A549 (cell line): ENCODE results near the gene ARHGDIB. TPM values are rescaled to one million over a fixed set of nuclear protein-coding genes. Genes with fewer than 3 reads are reported as not detected.

Experiments
- ATAC-seq, 2 experiments: fragments of 200-7000 bp in 1 of 2; fragments of >200 bp in 1 of 2; cut with Nextera tagmentation in 1 of 2; cut with Tn5 transposase in 1 of 2; 3 replicates each; pipeline versions ENCODE4 v1.8.0 to v1.9.1; 2018 to 2020; ENCODE audit warnings: mild to moderate bottlenecking in 1 of 2, moderate library complexity in 1 of 2
- CTCF ChIA-PET: fragments of 300-600 bp; sonication (Branson Sonifier 250); formaldehyde crosslinking; extraction: SDS; loops from one replicate; lab custom pipeline; 2021; ENCODE audit warnings: antibody characterized with exemption, inconsistent platforms; lab: Yijun Ruan, JAX
- POLR2A ChIA-PET: fragments of 350-600 bp; formaldehyde crosslinking; extraction: SDS; loops from one replicate; lab custom pipeline; 2021; ENCODE audit warnings: antibody characterized with exemption, inconsistent platforms; lab: Yijun Ruan, JAX
- DNase-seq, 2 experiments: peaks; one replicate each; pipeline versions ENCODE4 v3.0.0 to v3.0.0-alpha.2; 2011 to 2016; ENCODE audit warnings: low read depth in 1 of 2, low spot score in 1 of 2
- FAIRE-seq: peaks from 2 replicates; lab custom pipeline; 2011; peaks lifted over from hg19 to GRCh38; lab: Jason Lieb, UNC
- H3K27ac ChIP-seq, 2 experiments: fragments of >200 bp; sonication (Bioruptor Twin); formaldehyde crosslinking; 3 replicates each; pipeline ENCODE4 v1.5.1; 2016 to 2017
- H3K4me1 ChIP-seq: fragments of >200 bp; sonication (Bioruptor Twin); formaldehyde crosslinking; 3 replicates; pipeline ENCODE4 v1.6.1; 2016
- H3K4me2 ChIP-seq: fragments of >200 bp; sonication (Bioruptor Twin); formaldehyde crosslinking; 3 replicates; pipeline ENCODE4 v1.6.1; 2016
- H3K4me3 ChIP-seq: fragments of >200 bp; sonication (Bioruptor Twin); formaldehyde crosslinking; 3 replicates; pipeline ENCODE4 v1.5.1; 2016
- H3K9me3 ChIP-seq: fragments of >200 bp; sonication (Bioruptor Twin); formaldehyde crosslinking; 3 replicates; pipeline ENCODE4 v1.6.1; 2016
- ATOH8 ChIP-seq: fragments of 250-450 bp; sonication (Bioruptor Pico); IDR thresholded peaks from 2 replicates; pipeline ENCODE4 v1.5.0; 2020; ENCODE audit warnings: low read depth, mild to moderate bottlenecking, moderate library complexity
- CBX2 ChIP-seq: fragments of 200-600 bp; sonication (generic); IDR thresholded peaks from 2 replicates; pipeline ENCODE4 v1.6.1; 2016; ENCODE audit warnings: low read depth, mild to moderate bottlenecking, borderline replicate concordance
- CEBPB ChIP-seq, 2 experiments: fragments of >200 bp in 1 of 2; sonication (Bioruptor Twin) in 1 of 2; formaldehyde crosslinking in 1 of 2; IDR thresholded peaks; 2 replicates each; pipeline ENCODE4 v1.6.1; 2012 to 2016
- EHF ChIP-seq: fragments of 250-450 bp; sonication (Bioruptor Pico); IDR thresholded peaks from 2 replicates; pipeline ENCODE4 v1.5.0; 2020; ENCODE audit warnings: mild to moderate bottlenecking
- EP300 ChIP-seq, 2 experiments: fragments of >200 bp; sonication (Bioruptor Twin); formaldehyde crosslinking; IDR thresholded peaks; 2 replicates in 1 of 2; 3 replicates in 1 of 2; pipeline ENCODE4 v1.6.1; 2016 to 2017
- ESRRA ChIP-seq: fragments of 150-350 bp; IDR thresholded peaks from 2 replicates; pipeline ENCODE4 v1.6.1; 2014; ENCODE audit warnings: mild to moderate bottlenecking, low read length, borderline replicate concordance
- HEYL ChIP-seq: fragments of 250-450 bp; sonication (Bioruptor Pico); IDR thresholded peaks from 2 replicates; pipeline ENCODE4 v1.8.0; 2021; ENCODE audit warnings: mild to moderate bottlenecking, moderate library complexity
- HMGXB4 ChIP-seq: fragments of 250-450 bp; sonication (Bioruptor Pico); IDR thresholded peaks from 2 replicates; pipeline ENCODE4 v1.5.0; 2021; ENCODE audit warnings: mild to moderate bottlenecking, moderate library complexity, borderline replicate concordance
- HOXA7 ChIP-seq: fragments of 250-450 bp; sonication (Bioruptor Pico); IDR thresholded peaks from 2 replicates; pipeline ENCODE4 v1.5.0; 2020; ENCODE audit warnings: mild to moderate bottlenecking, moderate library complexity
- HOXB13 ChIP-seq: fragments of 250-450 bp; sonication (Bioruptor Pico); IDR thresholded peaks from 2 replicates; pipeline ENCODE4 v1.5.0; 2020; ENCODE audit warnings: low read depth, mild to moderate bottlenecking, moderate library complexity
- HOXB5 ChIP-seq: fragments of 250-450 bp; sonication (Bioruptor Pico); IDR thresholded peaks from 2 replicates; pipeline ENCODE4 v1.5.0; 2020; ENCODE audit warnings: mild to moderate bottlenecking, moderate library complexity
- MAFK ChIP-seq: fragments of 450-650 bp; IDR thresholded peaks from 2 replicates; pipeline ENCODE4 v1.6.1; 2014; ENCODE audit not compliant: partially characterized antibody
- MAZ ChIP-seq: fragments of 150-350 bp; IDR thresholded peaks from 2 replicates; pipeline ENCODE4 v1.6.1; 2014; ENCODE audit warnings: antibody characterized with exemption, low read depth, low read length, borderline replicate concordance
- MYC ChIP-seq: IDR thresholded peaks from 2 replicates; pipeline ENCODE4 v1.6.1; 2012; ENCODE audit warnings: mild to moderate bottlenecking, inconsistent platforms, low read length, improper control_type of control experiment, borderline replicate concordance
- NFE2L2 ChIP-seq: fragments of 150-350 bp; conservative IDR thresholded peaks from 2 replicates; pipeline ENCODE4 v1.6.1; 2014; ENCODE audit warnings: low read length
- NPAS2 ChIP-seq: fragments of 250-450 bp; sonication (Bioruptor Pico); IDR thresholded peaks from 2 replicates; pipeline ENCODE4 v1.8.0; 2022; ENCODE audit warnings: mild to moderate bottlenecking, moderate library complexity, borderline replicate concordance
- NR3C1 ChIP-seq: fragments of >200 bp; sonication (Bioruptor Twin); formaldehyde crosslinking; IDR thresholded peaks from 3 replicates; pipeline ENCODE4 v1.6.1; 2017
- POLR2A ChIP-seq: IDR thresholded peaks from 2 replicates; pipeline ENCODE4 v1.6.1; 2012; ENCODE audit warnings: mild to moderate bottlenecking, low read length
- POLR2AphosphoS2 ChIP-seq: conservative IDR thresholded peaks from 2 replicates; pipeline ENCODE4 v1.6.1; 2012; ENCODE audit warnings: low read length, improper control_type of control experiment, inconsistent platforms
- RAD21 ChIP-seq, 2 experiments: fragments of >200 bp in 1 of 2; sonication (Bioruptor Twin) in 1 of 2; formaldehyde crosslinking in 1 of 2; IDR thresholded peaks in 1 of 2; conservative IDR thresholded peaks in 1 of 2; 2 replicates in 1 of 2; 3 replicates in 1 of 2; pipeline ENCODE4 v1.6.1; 2012 to 2018; ENCODE audit warnings: inconsistent platforms in 1 of 2
- RCOR1 ChIP-seq: fragments of 150-350 bp; IDR thresholded peaks from 2 replicates; pipeline ENCODE4 v1.6.1; 2014; ENCODE audit warnings: antibody characterized with exemption, low read length, low read depth
- RNF2 ChIP-seq: fragments of 200-600 bp; sonication (generic); IDR thresholded peaks from 2 replicates; pipeline ENCODE4 v1.6.1; 2016; ENCODE audit warnings: low read depth, mild to moderate bottlenecking, antibody characterized with exemption, moderate library complexity, borderline replicate concordance
- SREBF2 ChIP-seq: fragments of 450-650 bp; IDR thresholded peaks from 2 replicates; pipeline ENCODE4 v1.6.1; 2014; ENCODE audit warnings: mild to moderate bottlenecking, moderate library complexity
- TFCP2L1 ChIP-seq: fragments of 250-450 bp; sonication (Bioruptor Pico); IDR thresholded peaks from 2 replicates; pipeline ENCODE4 v1.5.0; 2021; ENCODE audit warnings: mild to moderate bottlenecking
- TP53 ChIP-seq: fragments of 250-450 bp; sonication (Bioruptor Pico); IDR thresholded peaks from 2 replicates; pipeline ENCODE4 v1.5.0; 2021; ENCODE audit warnings: mild to moderate bottlenecking, moderate library complexity
- ZC3H11A ChIP-seq: fragments of 450-650 bp; IDR thresholded peaks from 2 replicates; pipeline ENCODE4 v1.6.1; 2014; ENCODE audit warnings: antibody characterized with exemption, mild to moderate bottlenecking
- ZFP36 ChIP-seq: fragments of 450-650 bp; IDR thresholded peaks from 2 replicates; pipeline ENCODE4 v1.6.1; 2014; ENCODE audit warnings: borderline replicate concordance; ENCODE audit not compliant: partially characterized antibody
- ZNF302 ChIP-seq: fragments of 250-450 bp; sonication (Bioruptor Pico); IDR thresholded peaks from 2 replicates; pipeline ENCODE4 v1.9.0; 2021; ENCODE audit warnings: inconsistent platforms, mild to moderate bottlenecking, moderate library complexity
- WGBS: methylation state at CpG from one replicate; pipeline ENCODE4 v1.1.6; 2017; ENCODE audit errors: missing lambda C conversion rate; 5-methylcytosine and 5-hydroxymethylcytosine counted together
- polyA plus RNA-seq, 4 experiments: library from polyadenylated mRNA; depleted of rRNA in 3 of 4; stranded (reverse); fragments of >200 nt; fragmentation: RNase III in 1 of 4; extraction: RNeasy Plus Mini Kit Qiagen cat#74134 plus additional on column Dnase treatment in 1 of 4; gene quantifications; 2 replicates in 3 of 4; 3 replicates in 1 of 4; pipeline ENCODE4 v1.2.3, GENCODE V29; 2011 to 2017
- TF ChIP-seq, protein P1 (sequence below): IDR thresholded peaks from 2 replicates; pipeline ENCODE4 v1.6.1; 2012; ENCODE audit warnings: low read depth, borderline replicate concordance
- TF ChIP-seq, protein P2 (sequence below): IDR thresholded peaks from 2 replicates; pipeline ENCODE4 v1.6.1; 2012

The ARHGDIB gene
- polyA plus RNA-seq, 2 of the 4 experiments (the other 2 are of a cell fraction) = 0.84 to 3.5 TPM

GRCh38 chr12:14993117-14993516 is 31.7 kb upstream of the ARHGDIB start:
- FAIRE-seq (no peak), ATAC-seq (peak in 1 of 2 experiments; percentile 33; a peak in 1 of 6 replicates)
- Histone ChIP-seq H3K4me1 (peaks cover 14% of the 10 kb centered on the region; the same call in 1 of the 3 replicates), H3K4me2 (no peak overlapping the region)
- ChIA-PET POLR2A (no interaction called here), CTCF (interaction anchor here (0.7 to 4.1 kb wide), 4 partner anchors 147 to 236 kb away, joined by 3 to 61 read pairs (median 4); no protein-coding TSS in a partner anchor)
- no peak for TF ChIP-seq ATOH8
- TF ChIP-seq ESRRA = no peak
- TF ChIP-seq NR3C1 = no peak
- no peak for TF ChIP-seq CEBPB (IDR thresholded peaks at IDR 0.05)
- no peak for TF ChIP-seq HOXB5 (CRISPR knock-in tag)
- TF ChIP-seq HEYL (CRISPR knock-in tag) = no peak
- no peak for TF ChIP-seq TFCP2L1 (CRISPR knock-in tag)
- TF ChIP-seq HMGXB4 = no peak
- TF ChIP-seq NFE2L2 = no peak
- no peak for TF ChIP-seq ZFP36
- TF ChIP-seq RAD21 (conservative IDR thresholded peaks at IDR 0.05 in 1 of 2, IDR thresholded peaks at IDR 0.05 in 1 of 2) = no peak
- TF ChIP-seq ZNF302 = no peak
- TF ChIP-seq POLR2A = no peak
- TF ChIP-seq TP53 (CRISPR knock-in tag) = no peak
- no peak for TF ChIP-seq EP300 (IDR thresholded peaks at IDR 0.05)
- TF ChIP-seq, all 56 proteins: peak for 0
- 36% methylated on average over 5 of the region's 5 CpGs for WGBS
- no peak overlapping the region for H3K27ac ChIP-seq
- no peak overlapping the region for H3K4me3 ChIP-seq
- H3K9me3 ChIP-seq = no peaks in the 10 kb centered on the region
- DNase-seq = peak in 1 of 2 experiments; percentile 14

DNA sequence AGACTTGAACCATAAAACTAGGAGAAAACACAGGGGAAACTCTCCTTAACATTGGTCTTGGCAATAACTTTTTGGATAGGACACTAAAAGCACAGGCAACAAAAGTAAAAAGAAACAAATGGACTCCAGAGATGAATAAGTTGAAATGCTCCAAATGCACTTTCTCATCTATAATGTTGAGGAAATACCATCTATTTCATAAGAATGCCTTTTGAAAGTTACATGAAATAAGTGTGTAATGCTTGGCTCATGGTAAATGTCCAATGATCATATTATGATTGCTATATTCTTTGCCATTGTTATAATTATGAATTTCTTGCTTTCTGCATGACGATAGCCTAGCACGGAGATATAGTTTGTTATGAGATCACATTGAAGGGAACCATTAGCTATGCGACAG is 31.3 kb upstream of the ARHGDIB start:
- no peak for ATAC-seq
- peaks cover 14% of the 10 kb centered on the region; the same call in 1 of the 3 replicates for H3K4me1 ChIP-seq
- TF ChIP-seq, protein P1, sequence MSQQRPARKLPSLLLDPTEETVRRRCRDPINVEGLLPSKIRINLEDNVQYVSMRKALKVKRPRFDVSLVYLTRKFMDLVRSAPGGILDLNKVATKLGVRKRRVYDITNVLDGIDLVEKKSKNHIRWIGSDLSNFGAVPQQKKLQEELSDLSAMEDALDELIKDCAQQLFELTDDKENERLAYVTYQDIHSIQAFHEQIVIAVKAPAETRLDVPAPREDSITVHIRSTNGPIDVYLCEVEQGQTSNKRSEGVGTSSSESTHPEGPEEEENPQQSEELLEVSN = no peak
- TF ChIP-seq RAD21 (conservative IDR thresholded peaks at IDR 0.05 in 1 of 2, IDR thresholded peaks at IDR 0.05 in 1 of 2) = no peak
- TF ChIP-seq POLR2AphosphoS2 = no peak
- TF ChIP-seq, protein P2, sequence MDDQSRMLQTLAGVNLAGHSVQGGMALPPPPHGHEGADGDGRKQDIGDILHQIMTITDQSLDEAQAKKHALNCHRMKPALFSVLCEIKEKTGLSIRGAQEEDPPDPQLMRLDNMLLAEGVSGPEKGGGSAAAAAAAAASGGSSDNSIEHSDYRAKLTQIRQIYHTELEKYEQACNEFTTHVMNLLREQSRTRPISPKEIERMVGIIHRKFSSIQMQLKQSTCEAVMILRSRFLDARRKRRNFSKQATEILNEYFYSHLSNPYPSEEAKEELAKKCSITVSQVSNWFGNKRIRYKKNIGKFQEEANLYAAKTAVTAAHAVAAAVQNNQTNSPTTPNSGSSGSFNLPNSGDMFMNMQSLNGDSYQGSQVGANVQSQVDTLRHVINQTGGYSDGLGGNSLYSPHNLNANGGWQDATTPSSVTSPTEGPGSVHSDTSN = no peak
- TF ChIP-seq RNF2 = no peak
- TF ChIP-seq, all 56 proteins: peak for 0
- 81% methylated on average over 3 of the region's 3 CpGs for WGBS
- Histone ChIP-seq H3K9me3 (0 out of 3 replicates have a peak, but pooled peaks cover 2% of the 10 kb centered on the region), H3K4me3 (no peak overlapping the region), H3K4me2 (no peak overlapping the region), H3K27ac (no peak overlapping the region)
- ChIA-PET POLR2A (no interaction called here), CTCF (interaction anchor here (0.8 to 4.1 kb wide), 3 partner anchors 147 to 236 kb away, joined by 3 to 61 read pairs (median 5); no protein-coding TSS in a partner anchor)
- DNase-seq (no peak), FAIRE-seq (no peak)

GRCh38 chr12:14991069-14991468 is 29.7 kb upstream of the ARHGDIB start:
- Histone ChIP-seq H3K9me3 (0 out of 3 replicates have a peak, but pooled peaks cover 4% of the 10 kb centered on the region), H3K4me3 (no peak overlapping the region), H3K4me2 (no peak overlapping the region), H3K4me1 (peaks cover 14% of the 10 kb centered on the region; the same call in 1 of the 3 replicates), H3K27ac (no peak overlapping the region)
- FAIRE-seq (no peak), ATAC-seq (no peak), DNase-seq (no peak)
- ChIA-PET CTCF (interaction anchor here (1.6 to 3.1 kb wide), 3 partner anchors 146 to 230 kb away, joined by 5 to 8 read pairs (median 7); partner anchors contain the start of genes ART4 and RERG), POLR2A (no interaction called here)
- TF ChIP-seq NPAS2 (CRISPR knock-in tag) (no peak), ZC3H11A (no peak), HOXA7 (no peak), EHF (CRISPR knock-in tag) (no peak), CBX2 (no peak), POLR2A (no peak), SREBF2 (no peak), MAZ (no peak), RNF2 (no peak), HOXB13 (CRISPR knock-in tag) (no peak), MAFK (no peak), ATOH8 (no peak), TP53 (CRISPR knock-in tag) (no peak), RCOR1 (no peak), MYC (no peak)
